Esophagus muscularis mucosa (tissue), 3 donors: ENCODE data around the gene TBL1XR1.

Experiments
- CTCF ChIP-seq, 3 experiments: fragments of 200-600 bp in 2 of 3; fragments of 450-650 bp in 1 of 3; sonication (generic) in 2 of 3; IDR thresholded peaks; one replicate each; pipeline ENCODE4 v1.5.1; 2017 to 2019; ENCODE audit warnings: antibody characterized with exemption in 3 of 3, mild to moderate bottlenecking in 2 of 3, moderate library complexity in 1 of 3
- POLR2A ChIP-seq: fragments of 450-650 bp; IDR thresholded peaks from one replicate; pipeline ENCODE4 v1.6.1; 2017; ENCODE audit warnings: antibody characterized with exemption, moderate library complexity, mild to moderate bottlenecking, low read depth
- POLR2AphosphoS5 ChIP-seq, 2 donors: sonication (generic); formaldehyde crosslinking; IDR thresholded peaks; one replicate each; pipeline ENCODE4 v1.6.1; 2017; ENCODE audit warnings: antibody characterized with exemption in 2 of 2

GRCh38 chr3:177110895-177111294 is 86.4 kb downstream of the TBL1XR1 start:
- TF ChIP-seq CTCF (IDR thresholded peaks at IDR 0.05) = no peak
- TF ChIP-seq POLR2A = no peak
- no peak for TF ChIP-seq POLR2AphosphoS5 (IDR thresholded peaks at IDR 0.05)
